Muscle layer of duodenum (tissue), 2 donors: Measurements from ENCODE around the gene KANK2.

ENCODE experiments used
- H3K27ac ChIP-seq: one replicate; pipeline ENCODE4 v1.7.0; 2013; ENCODE audit warnings: mild to moderate bottlenecking, low read length
- H3K27me3 ChIP-seq: one replicate; pipeline ENCODE4 v1.7.0; 2013; ENCODE audit warnings: low read depth, mild to moderate bottlenecking, control low read depth, low read length
- H3K36me3 ChIP-seq, 2 donors: one replicate each; pipeline ENCODE4 v1.7.0; 2013; ENCODE audit warnings: low read length in 2 of 2, control low read depth in 1 of 2, mild to moderate bottlenecking in 1 of 2; ENCODE audit not compliant: insufficient read depth in 2 of 2, control insufficient read depth in 1 of 2
- H3K4me1 ChIP-seq, 2 donors: one replicate each; pipeline ENCODE4 v1.7.0; 2013; ENCODE audit warnings: low read length in 2 of 2, mild to moderate bottlenecking in 2 of 2, control low read depth in 1 of 2, moderate library complexity in 1 of 2; ENCODE audit not compliant: insufficient read depth in 2 of 2, control insufficient read depth in 1 of 2
- H3K4me3 ChIP-seq, 2 donors: one replicate each; pipeline ENCODE4 v1.7.0; 2013; ENCODE audit warnings: low read length in 2 of 2, low read depth in 1 of 2, mild to moderate bottlenecking in 1 of 2
- H3K9me3 ChIP-seq, 2 donors: one replicate each; pipeline ENCODE4 v1.7.0; 2013; ENCODE audit warnings: low read length in 2 of 2, control low read depth in 1 of 2, mild to moderate bottlenecking in 1 of 2; ENCODE audit not compliant: control insufficient read depth in 1 of 2
- donor health status: healthy.

Gene KANK2

DNA sequence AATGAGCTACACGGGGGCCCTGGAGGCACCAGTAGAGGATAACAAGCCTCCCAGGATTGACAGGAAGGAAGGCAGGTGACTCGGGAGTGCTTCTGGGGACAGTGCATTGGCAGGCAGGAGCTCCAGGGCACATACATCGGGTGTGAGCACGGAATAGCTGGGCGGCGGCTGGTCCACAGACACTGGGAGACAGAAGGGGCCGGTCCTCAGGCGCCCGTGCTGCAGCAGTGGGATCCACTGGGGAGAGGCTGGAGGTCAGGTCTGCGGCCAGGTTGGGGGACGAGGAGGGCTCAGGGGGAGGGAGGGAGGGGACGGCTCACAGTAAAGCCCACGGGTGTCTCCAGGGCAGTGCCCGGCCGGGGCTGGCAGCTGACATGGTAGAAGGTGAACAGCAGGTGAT, 40.0 kb upstream of the KANK2 start:
- H3K4me1 ChIP-seq = no peaks in the 10 kb centered on the region
- no peak overlapping the region for H3K27ac ChIP-seq

DNA sequence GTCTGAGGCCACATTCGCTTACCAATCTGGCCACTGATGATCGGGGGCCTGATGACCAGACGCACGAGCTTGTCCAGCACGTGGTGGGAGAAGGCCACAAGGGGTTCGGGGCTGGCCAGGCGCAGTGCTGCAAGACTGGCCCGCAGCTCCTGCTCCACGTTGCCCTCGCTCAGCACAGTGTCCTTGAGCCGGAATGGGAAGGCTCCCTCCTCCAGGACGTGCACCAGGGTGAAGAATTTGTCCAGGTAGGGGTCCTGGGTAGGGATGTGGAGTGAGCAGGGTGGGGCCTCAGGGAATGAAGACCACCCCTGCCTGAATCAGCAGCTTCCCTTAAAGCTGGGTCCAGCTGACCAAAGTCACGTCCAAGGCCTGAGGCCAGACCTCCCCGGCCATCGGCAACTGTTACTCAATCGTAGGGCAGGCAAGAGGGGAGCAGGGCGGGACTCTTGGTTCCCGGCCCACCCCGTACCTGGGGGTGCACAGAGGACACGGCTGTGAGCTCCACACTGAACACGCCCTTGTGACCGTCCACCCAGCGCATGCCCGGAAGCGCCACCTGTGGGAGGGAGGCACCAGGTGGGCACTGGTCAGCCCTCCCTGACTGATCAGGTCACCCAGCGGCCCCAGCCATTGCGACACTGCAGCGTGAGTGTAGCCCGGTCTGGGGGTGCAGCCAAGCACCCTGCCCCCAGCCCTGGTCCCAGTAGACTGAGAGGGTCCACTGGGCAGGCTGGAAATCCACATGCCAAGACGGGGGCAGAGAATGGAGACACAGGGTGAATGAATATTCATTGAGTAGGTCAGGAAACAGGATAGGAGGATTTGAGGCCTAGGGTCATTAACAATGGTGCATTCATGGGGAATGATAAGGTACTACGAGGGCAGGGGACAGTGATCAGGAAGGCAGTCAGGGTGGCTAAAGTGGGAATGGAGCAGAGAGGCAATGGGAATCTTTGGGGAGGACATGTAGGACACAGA, 39.3 kb upstream of the KANK2 start:
- H3K9me3 ChIP-seq = peaks cover 0 to 7% of the 10 kb centered on the region in 2 donors
- H3K4me3 ChIP-seq = no peak overlapping the region
- H3K4me1 ChIP-seq = no peaks in the 10 kb centered on the region
- no peaks in the 10 kb centered on the region for H3K27me3 ChIP-seq
- no peak overlapping the region for H3K27ac ChIP-seq
- H3K36me3 ChIP-seq = peaks cover 10 to 51% of the 10 kb centered on the region in 2 donors

More for the DNA sequence above, 40.0 kb upstream of the KANK2 start:
- Histone ChIP-seq H3K4me3 (no peak overlapping the region), H3K27me3 (no peaks in the 10 kb centered on the region), H3K36me3 (peaks cover 7 to 43% of the 10 kb centered on the region in 2 donors), H3K9me3 (peaks cover 0 to 7% of the 10 kb centered on the region in 2 donors)

DNA sequence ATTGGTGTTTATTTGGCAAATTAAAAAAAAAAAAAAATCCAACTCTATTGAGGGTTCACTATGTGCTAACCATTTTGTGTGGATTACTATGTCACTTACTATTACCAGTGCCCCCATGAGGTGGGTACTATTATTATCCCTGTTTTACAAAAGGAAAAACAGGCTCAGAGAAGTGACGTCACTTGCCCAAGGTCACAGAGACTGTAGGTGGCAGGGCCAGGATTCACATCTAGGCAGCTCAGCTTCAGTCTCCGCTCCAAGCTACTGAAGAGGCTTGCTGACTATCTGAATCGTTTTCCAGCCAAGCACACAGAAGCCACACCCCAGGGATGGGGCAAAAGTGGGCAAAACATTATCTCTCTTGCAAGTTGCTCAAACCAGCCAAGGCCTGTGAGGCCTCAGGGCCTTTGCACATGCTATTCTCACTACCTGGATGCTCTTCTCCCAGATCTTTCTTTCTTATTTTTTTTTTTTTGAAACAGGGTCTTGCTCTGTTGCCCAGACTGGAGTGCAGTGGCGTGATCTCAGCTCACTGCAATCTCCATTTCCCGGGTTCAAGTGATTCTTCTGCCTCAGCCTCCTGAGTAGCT, 37.2 kb upstream of the KANK2 start:
- Histone ChIP-seq H3K4me3 (no peak overlapping the region), H3K4me1 (no peaks in the 10 kb centered on the region), H3K9me3 (peaks cover 0 to 7% of the 10 kb centered on the region in 2 donors), H3K36me3 (peaks cover 10 to 54% of the 10 kb centered on the region in 2 donors), H3K27ac (no peak overlapping the region), H3K27me3 (no peaks in the 10 kb centered on the region)

DNA sequence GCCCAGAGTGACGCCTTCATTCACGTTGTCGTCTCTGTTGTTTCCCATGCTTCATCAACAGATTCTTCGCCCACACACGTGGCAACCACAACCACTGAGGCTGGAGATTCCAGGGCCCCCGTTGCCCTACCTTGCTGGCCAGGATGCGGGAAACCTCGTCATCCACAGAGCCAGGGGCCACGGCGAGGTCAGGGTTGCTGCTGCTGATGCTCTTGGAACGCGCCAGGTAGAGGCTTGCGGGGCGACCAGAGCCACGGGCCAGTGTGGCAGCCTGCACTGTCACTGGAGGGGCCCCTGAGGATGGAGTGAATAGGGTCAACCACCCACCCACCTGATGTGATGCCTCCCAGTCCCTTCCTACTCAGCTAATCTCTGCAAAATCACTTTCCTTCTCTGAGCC, 35.7 kb upstream of the KANK2 start:
- no peaks in the 10 kb centered on the region for H3K27me3 ChIP-seq
- no peak overlapping the region for H3K4me3 ChIP-seq
- peaks cover 10 to 45% of the 10 kb centered on the region in 2 donors for H3K36me3 ChIP-seq
- no peaks in the 10 kb centered on the region for H3K4me1 ChIP-seq
- no peaks in the 10 kb centered on the region for H3K9me3 ChIP-seq
- H3K27ac ChIP-seq = no peak overlapping the region

DNA sequence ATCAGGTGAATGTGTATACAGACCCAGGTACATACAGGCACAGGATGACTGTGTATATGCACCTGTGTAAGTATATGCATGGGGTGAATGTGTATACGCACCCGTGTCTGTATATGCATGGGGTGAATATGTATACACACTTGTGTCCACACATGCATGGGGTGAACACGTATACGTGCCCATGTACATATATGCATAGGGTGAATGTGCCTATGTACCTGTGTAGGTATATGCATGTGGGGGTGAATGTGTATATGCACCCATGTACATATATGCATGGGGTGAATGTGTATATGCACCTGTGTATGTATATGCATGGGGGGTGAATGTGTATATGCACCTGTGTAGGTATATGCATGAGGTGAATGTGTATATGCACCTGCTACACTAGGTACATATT, 35.2 kb upstream of the KANK2 start:
- Histone ChIP-seq H3K27me3 (no peaks in the 10 kb centered on the region), H3K4me1 (no peaks in the 10 kb centered on the region), H3K36me3 (peaks cover 10 to 45% of the 10 kb centered on the region in 2 donors), H3K27ac (no peak overlapping the region), H3K4me3 (no peak overlapping the region), H3K9me3 (no peaks in the 10 kb centered on the region)

DNA sequence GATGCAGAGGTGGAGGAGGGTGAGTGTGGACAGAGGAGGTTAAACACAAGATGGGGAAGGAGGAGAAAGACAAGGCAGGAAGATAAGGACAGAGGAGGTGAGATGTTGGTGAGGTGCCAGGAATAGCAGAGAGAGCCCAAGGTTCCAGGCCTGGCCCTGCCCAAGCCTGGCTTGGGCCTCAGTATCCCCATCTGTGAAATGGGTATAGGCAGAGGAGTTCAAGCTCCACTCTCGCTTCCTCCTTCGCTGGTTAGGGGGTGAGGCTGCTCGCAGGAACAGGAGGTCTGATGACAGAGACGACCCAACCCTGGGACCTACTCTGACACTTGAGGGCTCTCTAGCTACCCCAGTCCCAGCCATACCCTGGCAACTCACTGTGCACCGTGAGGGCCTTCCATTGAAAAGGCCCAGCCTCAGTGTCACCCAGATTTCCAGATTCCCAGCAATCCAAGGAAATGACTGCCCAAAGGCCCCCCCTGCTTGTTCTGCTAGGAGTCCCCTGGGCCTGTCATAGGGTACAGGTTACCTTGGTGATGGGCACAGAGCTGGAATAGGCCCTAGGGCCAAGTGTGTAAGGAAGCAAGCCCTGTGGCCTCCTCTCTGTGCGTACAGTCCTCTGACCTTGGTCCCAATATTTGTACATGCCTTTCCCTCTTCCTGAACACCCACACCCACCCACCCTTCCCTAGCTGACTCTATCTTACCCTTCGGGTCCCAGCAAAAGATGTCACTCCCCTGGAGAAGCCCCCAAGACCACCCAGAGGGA, 33.5 kb upstream of the KANK2 start:
- no peak overlapping the region for H3K4me3 ChIP-seq
- H3K27me3 ChIP-seq = no peaks in the 10 kb centered on the region
- H3K36me3 ChIP-seq = peaks cover 10 to 49% of the 10 kb centered on the region in 2 donors
- H3K27ac ChIP-seq = no peak overlapping the region
- no peaks in the 10 kb centered on the region for H3K4me1 ChIP-seq
- no peaks in the 10 kb centered on the region for H3K9me3 ChIP-seq

DNA sequence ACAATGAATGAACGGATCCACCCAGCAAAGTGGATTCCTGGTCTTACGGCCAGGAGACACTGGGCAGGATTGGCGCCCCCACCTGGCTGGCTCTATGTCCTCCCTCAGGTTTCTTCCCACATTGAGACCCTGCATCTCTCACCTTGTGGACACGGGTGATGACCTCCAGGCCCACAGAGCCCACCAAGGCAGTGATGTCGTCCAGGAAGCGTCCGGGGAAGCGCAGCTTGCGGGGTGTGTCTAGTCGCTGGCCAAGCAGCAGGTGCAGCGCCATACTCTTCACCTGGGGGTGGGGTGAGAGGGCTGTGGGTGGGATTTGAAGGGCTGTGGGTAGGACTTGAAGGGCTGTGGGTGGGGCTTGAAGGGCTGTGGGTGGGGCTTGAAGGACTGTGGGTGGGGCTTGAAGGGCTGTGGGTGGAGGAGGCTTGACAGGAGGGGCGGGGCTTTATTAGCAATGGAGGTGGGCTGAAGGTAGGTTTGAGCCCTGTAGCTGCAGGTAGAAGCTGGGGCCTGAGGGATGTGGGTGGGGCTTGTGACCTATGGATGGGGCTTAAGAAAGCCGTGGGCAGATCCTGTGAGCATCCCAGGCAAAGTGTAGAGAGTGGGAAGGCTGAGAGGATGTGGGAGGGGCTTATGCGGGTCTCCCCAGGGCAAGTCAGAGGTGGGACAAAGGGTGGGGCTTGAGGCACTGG, 30.0 kb upstream of the KANK2 start:
- Histone ChIP-seq H3K27ac (no peak overlapping the region), H3K36me3 (peaks cover 7 to 39% of the 10 kb centered on the region in 2 donors), H3K27me3 (no peaks in the 10 kb centered on the region), H3K4me3 (no peak overlapping the region), H3K9me3 (no peaks in the 10 kb centered on the region), H3K4me1 (no peaks in the 10 kb centered on the region)

DNA sequence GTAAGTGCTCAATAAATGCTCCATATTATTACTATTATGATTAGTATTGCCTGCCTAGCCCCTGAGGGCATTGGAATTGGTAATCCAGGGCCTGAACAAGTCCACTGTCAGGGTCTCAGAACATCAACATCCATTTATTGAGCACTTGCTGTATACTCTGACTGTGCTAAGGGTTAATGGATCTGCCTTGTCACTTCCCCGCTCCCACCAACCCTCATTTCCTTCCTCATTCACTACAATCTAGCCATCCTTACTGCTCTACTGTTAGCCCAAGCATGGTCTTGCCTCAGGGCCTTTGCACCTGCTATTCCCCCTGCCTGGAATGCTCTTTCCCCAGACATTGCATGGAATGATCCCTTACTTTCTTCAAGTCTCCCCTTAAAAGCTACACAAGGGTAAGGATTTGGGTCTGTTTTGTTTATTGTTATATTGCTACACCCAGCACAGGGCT, 29.4 kb upstream of the KANK2 start:
- no peaks in the 10 kb centered on the region for H3K9me3 ChIP-seq
- no peaks in the 10 kb centered on the region for H3K4me1 ChIP-seq
- peaks cover 10 to 39% of the 10 kb centered on the region in 2 donors for H3K36me3 ChIP-seq
- H3K4me3 ChIP-seq = no peak overlapping the region
- H3K27me3 ChIP-seq = no peaks in the 10 kb centered on the region
- H3K27ac ChIP-seq = no peak overlapping the region

DNA sequence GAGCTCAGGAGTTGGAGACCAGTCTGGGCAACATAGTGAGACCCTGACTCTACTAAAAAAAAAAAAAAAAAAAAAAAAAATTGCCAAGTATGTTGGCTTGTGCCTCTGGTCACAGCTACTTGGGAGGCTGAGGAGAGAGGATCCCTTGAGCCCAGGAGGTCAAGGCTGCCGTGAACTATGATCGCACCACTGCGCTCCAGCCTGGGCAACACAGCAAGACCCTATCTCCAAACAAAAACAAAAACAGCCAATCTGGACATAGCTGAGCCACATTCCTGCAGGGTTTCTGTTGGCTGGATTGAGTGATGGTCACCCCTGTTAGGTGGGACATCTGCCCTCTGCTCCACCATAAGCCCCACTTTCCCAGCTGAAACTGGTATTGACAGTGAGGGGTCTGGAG, 28.5 kb upstream of the KANK2 start:
- Histone ChIP-seq H3K27me3 (no peaks in the 10 kb centered on the region), H3K27ac (no peak overlapping the region), H3K36me3 (peaks cover 18 to 41% of the 10 kb centered on the region in 2 donors), H3K4me3 (no peak overlapping the region), H3K9me3 (peaks cover 7 to 9% of the 10 kb centered on the region in 2 donors), H3K4me1 (no peaks in the 10 kb centered on the region)

DNA sequence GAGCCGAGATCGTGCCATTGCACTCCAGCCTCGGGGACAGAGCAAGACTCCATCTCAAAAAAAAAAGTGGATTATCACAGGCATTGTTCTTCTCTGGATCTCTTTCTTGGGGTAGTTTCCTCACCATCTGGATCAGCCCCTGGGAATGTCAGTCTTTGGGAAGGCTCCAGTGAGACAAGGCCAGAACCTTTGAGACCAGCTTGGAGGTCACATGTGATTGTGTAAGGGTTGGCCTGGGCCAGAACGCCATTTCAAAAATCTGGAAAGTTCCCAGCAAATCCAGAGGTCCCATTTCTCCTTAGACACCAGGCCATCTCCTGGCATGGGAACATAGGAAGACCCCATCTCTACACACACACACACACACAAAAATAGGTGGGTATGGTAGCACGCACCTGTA, 27.8 kb upstream of the KANK2 start:
- Histone ChIP-seq H3K9me3 (peaks cover 7 to 9% of the 10 kb centered on the region in 2 donors), H3K27me3 (no peaks in the 10 kb centered on the region), H3K4me1 (no peaks in the 10 kb centered on the region), H3K4me3 (no peak overlapping the region), H3K27ac (no peak overlapping the region), H3K36me3 (peaks cover 21 to 39% of the 10 kb centered on the region in 2 donors)
